BLaER1 treated with 17β-estradiol and CSF1 and Interleukin-3, amounts not matched to agents 10 nM and 100 nM (cell line): ENCODE results near the gene RER1.
A peak's percentile ranks its signal among the peaks of the same experiment; 100 is the strongest.

Source experiments
- H3K27ac ChIP-seq, 11 experiments: shearing (Covaris generic); formaldehyde crosslinking; 2 replicates each; pipeline ENCODE4 v1.8.1; 2022
- H3K27me3 ChIP-seq, 11 experiments: shearing (Covaris generic); formaldehyde crosslinking; 2 replicates each; pipeline ENCODE4 v1.8.1; 2022
- H3K36me3 ChIP-seq, 11 experiments: shearing (Covaris generic); formaldehyde crosslinking; 2 replicates each; pipeline ENCODE4 v1.8.1; 2022
- H3K4me1 ChIP-seq, 10 experiments: shearing (Covaris generic); formaldehyde crosslinking; 2 replicates each; pipeline ENCODE4 v1.8.1; 2022
- H3K4me2 ChIP-seq, 11 experiments: shearing (Covaris generic); formaldehyde crosslinking; 2 replicates each; pipeline ENCODE4 v1.8.1; 2022
- H3K4me3 ChIP-seq, 10 experiments: shearing (Covaris generic); formaldehyde crosslinking; 2 replicates each; pipeline ENCODE4 v1.8.1; 2022
- H3K9ac ChIP-seq, 11 experiments: shearing (Covaris generic); formaldehyde crosslinking; 2 replicates each; pipeline ENCODE4 v1.8.1; 2022
- H3K9me3 ChIP-seq, 11 experiments: shearing (Covaris generic); formaldehyde crosslinking; replicated peaks in 1 of 11; 2 replicates each; pipeline ENCODE4 v1.8.1; 2022
- H4K20me1 ChIP-seq, 11 experiments: shearing (Covaris generic); formaldehyde crosslinking; 2 replicates each; pipeline ENCODE4 v1.8.1; 2022
- Cebpa-rat ChIP-seq, 11 experiments: shearing (Covaris generic); IDR thresholded peaks; 2 replicates each; pipeline ENCODE4 v1.8.1; 2022

Gene RER1

DNA sequence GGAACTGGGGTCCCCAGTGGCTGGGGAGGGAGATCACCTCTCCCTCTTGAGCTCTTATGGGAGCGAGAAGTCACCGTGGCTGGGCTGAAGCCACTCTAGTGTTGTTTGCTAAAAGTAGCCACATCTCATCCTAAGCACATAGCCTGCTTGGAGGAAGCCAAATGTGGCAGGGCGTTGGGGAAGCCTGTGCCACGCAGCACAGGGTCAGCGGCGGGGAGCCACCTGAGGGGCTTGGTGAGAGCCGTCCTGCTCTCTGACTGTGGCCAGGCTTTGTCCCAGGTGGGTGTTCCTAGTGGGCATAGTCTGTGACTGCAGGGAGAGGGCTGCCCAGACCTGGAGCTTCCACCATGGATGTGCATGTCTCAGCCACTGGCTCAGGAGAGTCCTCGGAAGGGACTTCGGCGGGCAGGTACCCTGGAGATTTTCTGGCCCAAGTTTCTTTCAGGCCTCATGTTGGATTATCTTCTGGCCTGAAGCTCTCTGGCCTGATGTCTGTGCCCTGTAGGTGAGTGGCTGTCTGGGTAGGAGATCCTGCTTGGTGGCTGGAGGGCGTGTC is 39.2 kb upstream of the RER1 start:
- Histone ChIP-seq H3K4me2 (peak overlapping the region in 9 of 11 experiments; percentile 38 to 82 (median 72); a peak in 17 of 22 replicates), H3K4me1 (peaks cover 15 to 33% (median 29%) of the 10 kb centered on the region in 10 experiments), H4K20me1 (peaks cover 0 to 41% (median 0%) of the 10 kb centered on the region in 11 experiments; a peak in 6 of 22 replicates), H3K36me3 (no peaks in the 10 kb centered on the region), H3K27ac (no peak overlapping the region), H3K9ac (no peak overlapping the region), H3K9me3 (no peaks in the 10 kb centered on the region), H3K27me3 (peaks cover 0 to 11% (median 0%) of the 10 kb centered on the region in 11 experiments; a peak in 6 of 22 replicates), H3K4me3 (no peak overlapping the region)
- TF ChIP-seq Cebpa-rat (IDR thresholded peaks at IDR 0.05) = no peak

DNA sequence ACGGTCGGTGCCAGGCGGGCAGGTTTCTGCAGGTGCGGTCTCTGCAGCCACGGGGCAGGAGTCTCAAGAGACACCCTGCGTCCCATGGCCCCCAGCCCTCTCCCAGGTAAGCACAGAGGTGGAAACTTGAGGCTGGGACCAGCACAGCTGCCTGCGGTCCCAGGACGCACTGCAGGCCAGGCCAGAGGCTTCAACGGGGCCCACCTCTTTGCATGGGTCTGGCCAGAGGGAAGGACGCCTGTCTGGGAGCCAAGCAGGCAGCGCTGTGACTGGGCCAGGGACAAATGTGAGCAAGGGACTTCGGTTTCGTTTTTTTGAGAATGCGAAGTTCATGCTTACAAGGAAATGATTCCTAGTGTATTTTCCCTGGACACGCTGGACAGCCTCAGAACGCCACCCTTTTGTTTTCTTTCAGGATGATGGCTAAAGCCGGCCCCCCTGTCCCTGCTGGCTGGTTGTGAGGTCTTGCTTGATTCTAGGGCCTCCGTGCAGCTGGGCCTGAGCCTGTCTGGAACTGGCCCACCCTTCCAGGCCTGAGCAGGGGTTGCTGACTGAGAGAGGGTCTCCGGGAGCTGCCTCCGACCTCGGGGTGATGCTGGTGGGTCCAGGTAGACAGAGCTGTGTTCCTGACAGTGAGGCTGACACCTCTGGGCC is 38.6 kb upstream of the RER1 start:
- Histone ChIP-seq H3K9me3 (no peaks in the 10 kb centered on the region), H3K4me1 (peaks cover 15 to 33% (median 29%) of the 10 kb centered on the region in 10 experiments), H4K20me1 (peaks cover 0 to 47% (median 0%) of the 10 kb centered on the region in 11 experiments; a peak in 6 of 22 replicates), H3K4me2 (peak overlapping the region; percentile 45 to 82 (median 72)), H3K4me3 (no peak overlapping the region), H3K36me3 (no peaks in the 10 kb centered on the region), H3K27ac (no peak overlapping the region), H3K9ac (peak overlapping the region in 7 of 11 experiments; percentile 7 to 49 (median 31); a peak in 10 of 22 replicates), H3K27me3 (peaks cover 0 to 11% (median 0%) of the 10 kb centered on the region in 11 experiments; a peak in 6 of 22 replicates)
- no peak for TF ChIP-seq Cebpa-rat (IDR thresholded peaks at IDR 0.05)

DNA sequence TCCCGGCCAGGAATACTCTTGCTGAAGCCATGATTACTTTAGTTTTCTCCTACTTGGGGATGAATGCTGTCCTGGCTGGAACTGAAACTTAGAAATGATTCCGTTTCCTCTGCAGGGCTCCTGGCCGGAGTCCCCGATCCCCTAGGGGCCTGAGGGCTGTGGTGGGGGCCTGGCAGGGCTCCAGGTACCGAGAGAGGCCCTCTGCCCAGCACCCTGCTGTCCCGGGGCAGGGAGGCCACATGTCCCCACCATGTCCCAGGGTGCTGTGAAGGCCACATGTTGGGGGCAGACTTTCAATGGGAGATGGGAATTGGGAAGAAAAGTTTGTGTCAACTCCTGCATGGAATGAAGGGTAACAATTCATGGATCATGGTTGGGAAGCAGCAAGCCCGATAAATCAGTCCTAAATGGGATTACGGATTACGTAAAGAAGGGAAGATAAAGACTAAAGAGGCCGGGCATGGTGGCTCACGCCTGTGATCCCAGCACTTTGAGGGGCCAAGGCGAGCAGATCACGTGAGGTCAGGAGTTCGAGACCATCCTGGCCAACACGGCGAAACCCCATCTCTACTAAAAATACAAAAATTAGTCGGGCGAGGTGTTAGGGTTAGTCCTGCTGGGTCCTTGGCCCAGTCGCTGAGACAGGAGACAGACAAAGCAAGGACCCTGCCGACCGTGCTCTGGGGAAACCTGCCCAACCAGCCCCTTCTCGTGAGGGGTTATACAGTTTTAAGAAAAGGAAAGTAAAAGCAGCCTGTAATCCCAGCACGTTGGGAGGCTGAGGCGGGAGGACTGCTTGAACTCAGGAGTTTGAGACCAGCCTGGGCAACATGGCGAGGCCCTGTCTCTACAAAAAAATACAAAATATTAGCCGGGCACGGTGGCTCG is 37.8 kb upstream of the RER1 start:
- H3K36me3 ChIP-seq = no peaks in the 10 kb centered on the region
- H3K27me3 ChIP-seq = peaks cover 0 to 11% (median 0%) of the 10 kb centered on the region in 11 experiments; a peak in 6 of 22 replicates
- no peak overlapping the region for H3K4me3 ChIP-seq
- H3K9me3 ChIP-seq = no peaks in the 10 kb centered on the region
- no peak overlapping the region for H3K27ac ChIP-seq
- no peak for TF ChIP-seq Cebpa-rat (IDR thresholded peaks at IDR 0.05)
- peak overlapping the region in 8 of 11 experiments; percentile 7 to 49 (median 30); a peak in 9 of 22 replicates for H3K9ac ChIP-seq
- peak overlapping the region; percentile 45 to 82 (median 72) for H3K4me2 ChIP-seq
- peaks cover 0 to 47% (median 0%) of the 10 kb centered on the region in 11 experiments; a peak in 6 of 22 replicates for H4K20me1 ChIP-seq
- H3K4me1 ChIP-seq = peaks cover 15 to 33% (median 29%) of the 10 kb centered on the region in 10 experiments

DNA sequence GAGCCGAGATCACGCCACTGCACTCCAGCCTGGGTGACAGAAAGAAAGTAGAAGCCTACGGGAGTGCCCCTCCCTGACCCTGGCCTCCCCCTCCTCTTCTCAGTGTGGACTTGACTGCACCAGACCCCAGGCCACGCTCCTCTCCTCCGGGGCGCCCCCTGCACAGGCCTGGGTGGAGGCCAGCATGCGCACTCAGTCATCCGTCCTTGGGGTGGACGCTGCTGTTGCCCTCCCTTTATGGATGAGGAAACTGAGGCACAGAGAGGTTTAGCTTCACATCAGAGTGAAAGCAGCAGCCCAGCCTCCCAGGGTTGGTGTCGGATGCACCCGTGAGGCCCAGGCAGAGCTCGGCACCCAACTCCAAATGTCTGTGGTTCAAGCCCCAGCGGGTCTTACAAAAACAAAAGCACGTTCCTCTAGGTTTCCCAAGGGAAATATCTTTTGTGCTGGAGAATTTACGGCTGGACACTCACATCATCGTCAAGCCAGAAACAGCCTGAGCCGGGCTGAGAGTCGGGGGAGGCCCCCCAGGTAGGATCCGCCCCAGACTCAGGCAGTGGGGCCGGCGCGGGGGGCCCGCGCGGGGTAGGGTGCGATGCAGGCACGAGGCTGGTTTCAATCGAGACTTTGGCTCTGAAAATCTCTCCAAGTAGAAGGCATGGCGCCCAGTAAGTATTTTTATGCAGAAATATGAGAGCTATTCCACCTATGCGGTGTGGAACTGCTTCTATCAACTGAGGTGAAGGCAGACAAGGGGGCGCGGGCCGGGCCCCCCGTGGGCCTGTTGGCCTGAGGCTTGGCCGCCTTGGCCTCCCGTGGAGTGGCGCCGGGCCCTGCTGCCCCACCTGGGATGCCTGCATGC is 36.9 kb upstream of the RER1 start:
- Histone ChIP-seq H3K4me1 (peaks cover 20 to 33% (median 30%) of the 10 kb centered on the region in 10 experiments), H4K20me1 (peaks cover 0 to 47% (median 0%) of the 10 kb centered on the region in 11 experiments; a peak in 6 of 22 replicates), H3K4me3 (no peak overlapping the region), H3K36me3 (no peaks in the 10 kb centered on the region), H3K27me3 (peaks cover 0 to 11% (median 0%) of the 10 kb centered on the region in 11 experiments; a peak in 6 of 22 replicates), H3K4me2 (peak overlapping the region in 7 of 11 experiments; percentile 7 to 72 (median 25); a peak in 13 of 22 replicates), H3K27ac (no peak overlapping the region), H3K9ac (no peak overlapping the region), H3K9me3 (no peaks in the 10 kb centered on the region)
- no peak for TF ChIP-seq Cebpa-rat (IDR thresholded peaks at IDR 0.05)

DNA sequence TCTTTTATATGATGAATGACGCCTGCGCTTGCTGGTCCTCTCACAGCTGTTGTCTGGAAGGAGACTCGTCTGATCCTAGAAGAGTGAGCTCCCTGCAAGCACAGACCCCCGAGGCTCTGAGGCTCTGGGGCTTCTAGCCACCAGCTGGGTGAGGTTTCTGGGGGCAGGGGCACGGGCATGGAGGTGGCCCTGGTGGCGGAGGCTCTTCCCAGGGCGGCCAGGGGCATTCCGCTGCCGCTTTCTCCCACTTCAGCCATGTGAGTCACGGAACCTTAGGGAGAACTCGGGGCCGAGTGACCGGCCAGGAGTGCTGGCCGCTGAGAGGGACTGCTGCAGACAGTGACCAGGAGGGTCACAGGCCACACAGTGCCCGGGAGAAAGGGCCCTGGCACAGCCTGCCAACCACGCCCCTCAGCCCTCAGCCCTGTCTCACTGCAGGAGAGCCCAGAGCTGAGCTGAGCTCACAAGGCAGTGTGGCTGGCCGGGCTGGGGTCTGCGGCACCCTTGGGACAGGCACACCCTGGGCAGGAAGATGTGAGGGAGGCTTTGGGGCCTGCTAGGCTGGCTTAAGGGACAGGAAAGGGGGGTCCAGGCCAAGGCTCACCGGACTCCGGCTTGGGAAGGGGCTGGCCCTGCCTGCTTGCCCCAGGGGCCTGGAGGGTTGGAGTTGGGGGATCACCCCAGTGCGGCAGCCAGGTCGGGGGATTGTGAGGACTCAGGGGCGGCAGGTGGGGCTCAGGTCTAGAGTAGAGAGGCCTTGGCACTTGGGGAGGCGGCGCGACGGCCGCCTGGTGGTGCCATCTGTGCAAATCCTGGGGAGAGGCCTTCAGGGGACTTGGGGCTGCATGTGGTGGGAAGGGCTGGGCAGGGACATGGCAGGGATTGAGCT is 36.0 kb upstream of the RER1 start:
- peaks cover 0 to 11% (median 0%) of the 10 kb centered on the region in 11 experiments; a peak in 5 of 22 replicates for H3K27me3 ChIP-seq
- no peak overlapping the region for H3K4me3 ChIP-seq
- H4K20me1 ChIP-seq = peaks cover 0 to 45% (median 0%) of the 10 kb centered on the region in 11 experiments; a peak in 4 of 22 replicates
- no peak overlapping the region for H3K9ac ChIP-seq
- H3K4me1 ChIP-seq = peaks cover 25 to 41% (median 36%) of the 10 kb centered on the region in 10 experiments
- H3K4me2 ChIP-seq = 0 out of 22 replicates have a peak overlapping the region, but pooled peaks of 1 of the 11 experiments have one; percentile 32
- H3K27ac ChIP-seq = no peak overlapping the region
- H3K36me3 ChIP-seq = no peaks in the 10 kb centered on the region
- no peaks in the 10 kb centered on the region for H3K9me3 ChIP-seq
- TF ChIP-seq Cebpa-rat (IDR thresholded peaks at IDR 0.05) = no peak

DNA sequence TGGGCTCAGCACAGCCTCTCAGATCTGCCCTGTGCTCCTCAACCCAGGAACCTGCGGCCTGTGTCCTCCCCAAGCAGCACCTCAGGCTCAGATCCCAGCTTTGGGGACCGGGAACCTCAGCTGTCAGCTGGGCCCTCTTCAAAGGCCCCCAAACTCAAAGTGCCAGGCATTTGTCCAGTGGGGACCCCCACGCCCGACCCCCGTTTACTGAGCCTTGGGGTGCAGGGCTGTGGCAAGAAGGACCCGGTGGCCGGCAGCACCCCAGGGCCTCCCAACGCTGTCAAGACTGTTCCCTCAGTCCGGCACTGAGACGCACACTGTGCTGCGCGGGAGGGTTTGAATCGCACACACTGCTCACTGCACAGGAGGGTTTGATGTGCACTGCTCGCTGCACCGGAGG is 35.2 kb upstream of the RER1 start:
- Histone ChIP-seq H3K27ac (no peak overlapping the region), H3K27me3 (peaks cover 0 to 5% (median 0%) of the 10 kb centered on the region in 11 experiments; a peak in 4 of 22 replicates), H3K4me2 (no peak overlapping the region), H3K9ac (no peak overlapping the region), H3K4me3 (no peak overlapping the region), H3K36me3 (no peaks in the 10 kb centered on the region), H3K4me1 (peaks cover 25 to 48% (median 39%) of the 10 kb centered on the region in 10 experiments), H4K20me1 (peaks cover 0 to 42% (median 0%) of the 10 kb centered on the region in 11 experiments; a peak in 4 of 22 replicates), H3K9me3 (peaks cover 0 to 6% (median 0%) of the 10 kb centered on the region in 11 experiments; a peak in 2 of 22 replicates)
- TF ChIP-seq Cebpa-rat (IDR thresholded peaks at IDR 0.05) = no peak
